GM18507 (cell line): ENCODE measurements around the gene TIMM21.

ENCODE experiments used
- DNase-seq: peaks from one replicate; pipeline ENCODE4 v3.0.0; 2011; ENCODE audit warnings: low read depth; ENCODE audit not compliant: insufficient read length; ENCODE audit errors: extremely low spot score
- FAIRE-seq: peaks from 2 replicates; lab custom pipeline; 2011; peaks lifted over from hg19 to GRCh38; lab: Jason Lieb, UNC

Gene TIMM21

DNA sequence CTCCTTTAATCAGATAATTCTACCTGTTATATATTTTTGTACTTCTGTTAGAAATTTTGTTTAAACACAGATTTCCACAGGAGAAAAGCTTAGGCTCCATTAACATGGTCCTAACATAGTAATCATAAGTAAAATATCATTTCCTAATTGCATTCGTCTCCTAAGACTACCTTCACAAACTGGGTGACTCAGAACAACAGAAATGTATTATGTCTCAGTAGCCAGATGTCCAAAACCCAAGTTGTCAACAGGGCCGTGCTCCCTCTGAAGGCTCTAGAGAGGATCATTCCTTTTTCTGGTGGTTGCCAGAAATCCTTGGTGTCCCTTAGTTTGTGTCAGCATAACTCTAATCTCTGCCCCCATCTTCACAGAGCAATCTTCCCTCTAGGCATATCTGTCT, 6.1 kb upstream of the TIMM21 start:
- FAIRE-seq (no peak), DNase-seq (no peak)

DNA sequence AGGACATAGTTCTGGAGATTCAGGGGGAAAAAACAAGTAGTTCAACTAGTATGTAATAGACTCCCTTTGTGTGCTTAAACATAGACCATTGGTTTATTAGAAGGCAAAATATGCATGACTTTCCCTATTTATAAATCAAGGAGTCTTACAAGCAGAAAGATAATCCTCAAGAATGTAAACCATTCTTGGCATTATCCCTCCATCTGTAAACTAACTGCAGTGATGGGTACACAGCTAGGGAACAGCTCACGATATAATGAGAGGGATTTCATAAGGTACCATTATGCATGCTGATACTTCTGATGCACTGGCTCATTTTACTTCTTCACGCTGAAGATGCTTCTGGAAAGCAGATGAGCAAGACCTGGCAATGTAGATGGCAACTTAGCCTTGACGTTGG, 1.6 kb upstream of the TIMM21 start:
- FAIRE-seq, result no peak
- DNase-seq, result no peak

DNA sequence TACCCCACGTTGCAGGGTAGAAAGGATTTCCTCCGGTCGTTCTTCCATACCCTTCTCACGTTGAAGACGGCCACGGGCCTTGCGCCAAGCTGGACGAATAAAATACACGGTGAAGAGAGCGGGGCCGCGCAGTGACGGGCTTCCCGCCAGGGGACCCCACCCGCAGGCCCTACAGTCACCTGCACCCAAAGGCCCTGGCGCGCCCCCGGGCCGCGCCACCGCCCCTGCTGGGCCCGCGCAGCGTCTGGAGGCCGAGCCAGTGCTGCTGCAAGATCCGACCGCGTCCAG, 888 bp upstream of the TIMM21 start:
- FAIRE-seq (no peak), DNase-seq (no peak)

DNA sequence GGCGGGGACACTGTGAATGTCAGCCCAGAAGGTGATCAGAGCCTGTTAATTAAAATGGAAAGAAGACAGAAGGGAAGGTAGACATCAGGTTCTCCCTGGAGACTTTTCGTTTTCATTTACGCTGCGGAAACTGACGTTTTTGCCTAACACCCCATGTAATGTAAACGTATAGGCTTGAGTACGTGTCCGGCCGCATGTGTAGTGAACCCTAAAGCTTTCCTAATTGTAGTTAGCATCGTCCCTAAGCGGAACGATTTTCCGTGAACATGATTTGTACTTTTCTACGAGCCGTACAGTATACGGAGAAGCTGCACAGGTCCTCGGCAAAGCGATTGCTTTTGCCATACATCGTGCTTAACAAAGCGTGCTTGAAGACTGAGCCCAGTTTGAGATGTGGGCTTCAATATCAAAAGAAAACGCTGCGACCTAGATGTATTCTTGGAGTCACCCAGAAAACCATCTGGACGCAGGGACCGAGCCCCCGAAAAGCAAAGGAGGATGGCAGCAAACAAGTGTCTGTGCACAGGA, 284 bp downstream of the TIMM21 start:
- no peak for FAIRE-seq
- no peak for DNase-seq

DNA sequence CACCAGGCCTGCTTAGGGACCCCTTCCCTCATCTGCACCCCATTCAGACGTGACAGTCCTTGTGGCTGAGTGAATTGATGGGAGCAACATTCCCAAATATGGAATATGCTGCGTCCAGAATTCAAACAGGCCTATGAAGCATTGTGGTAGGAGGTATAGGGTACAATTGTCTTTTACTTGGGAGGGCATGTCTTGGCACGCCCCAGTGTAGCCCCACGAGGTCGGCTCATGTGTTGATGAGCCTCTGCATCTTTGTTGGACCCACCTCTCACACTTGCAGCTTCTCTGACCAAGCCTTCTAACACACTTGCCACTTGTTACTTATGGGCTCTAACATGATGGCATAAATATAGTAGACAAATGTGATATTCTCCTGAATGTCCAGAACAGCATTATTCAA, 1.6 kb downstream of the TIMM21 start:
- FAIRE-seq, result no peak

DNA sequence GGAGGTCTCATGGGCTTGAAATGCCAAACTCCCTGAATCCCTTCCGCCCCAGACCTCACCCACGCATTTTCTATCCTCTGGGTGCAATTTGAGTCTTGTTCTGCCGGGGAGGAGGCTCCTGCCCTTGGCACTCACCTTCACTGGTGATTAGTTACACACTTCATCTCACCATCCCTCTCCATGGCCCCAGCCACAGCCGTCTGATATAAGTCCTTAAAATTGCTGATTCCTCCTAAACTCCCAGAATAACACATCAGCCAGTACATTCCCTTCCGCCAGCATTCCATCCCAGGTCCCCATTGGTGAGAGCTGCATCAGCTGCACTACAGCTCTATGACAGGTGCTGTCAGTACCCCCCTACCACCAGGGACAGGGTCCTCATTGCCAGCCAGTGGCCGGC, 3.9 kb downstream of the TIMM21 start:
- no peak for DNase-seq
- no peak for FAIRE-seq

More for the DNA sequence above, 1.6 kb downstream of the TIMM21 start:
- no peak for DNase-seq

DNA sequence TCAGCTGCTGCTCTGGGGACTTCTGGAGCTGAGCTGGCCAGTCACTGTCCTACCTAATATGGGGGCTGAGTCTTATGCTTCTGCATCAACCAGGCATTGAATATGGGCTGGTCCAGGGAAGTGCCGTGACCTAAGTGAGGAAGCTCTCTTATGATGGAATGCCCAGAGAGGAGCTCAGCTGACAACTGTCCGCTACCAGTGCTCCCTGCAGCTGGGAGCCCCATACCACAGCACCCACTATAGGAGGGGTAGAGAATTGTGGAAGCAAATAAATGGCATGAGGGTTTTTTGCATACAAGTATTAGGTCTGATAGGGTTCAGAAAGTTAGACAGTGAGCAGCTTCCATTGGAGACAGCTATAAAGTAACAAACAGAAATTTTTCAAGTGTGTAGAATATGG, 4.5 kb downstream of the TIMM21 start:
- FAIRE-seq (no peak), DNase-seq (no peak)

DNA sequence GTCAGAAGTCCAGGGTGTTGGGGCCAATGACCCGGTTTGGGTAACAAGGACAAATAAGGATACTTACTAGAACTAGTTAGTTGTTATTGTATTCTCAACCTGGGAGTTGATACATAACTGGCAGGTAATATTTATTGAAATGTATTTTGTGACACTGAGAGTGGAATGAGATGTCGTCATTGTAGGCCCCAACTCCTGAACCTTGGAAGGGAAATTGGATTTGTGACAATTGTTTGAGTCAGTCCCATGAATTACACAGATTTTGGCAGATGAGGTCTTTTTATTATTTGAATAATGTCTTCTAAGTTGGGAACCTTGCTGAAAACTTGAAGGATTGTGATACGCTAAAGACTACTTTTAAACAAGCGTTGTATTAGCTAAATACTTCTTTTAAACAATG, 5.1 kb downstream of the TIMM21 start:
- no peak for DNase-seq

DNA sequence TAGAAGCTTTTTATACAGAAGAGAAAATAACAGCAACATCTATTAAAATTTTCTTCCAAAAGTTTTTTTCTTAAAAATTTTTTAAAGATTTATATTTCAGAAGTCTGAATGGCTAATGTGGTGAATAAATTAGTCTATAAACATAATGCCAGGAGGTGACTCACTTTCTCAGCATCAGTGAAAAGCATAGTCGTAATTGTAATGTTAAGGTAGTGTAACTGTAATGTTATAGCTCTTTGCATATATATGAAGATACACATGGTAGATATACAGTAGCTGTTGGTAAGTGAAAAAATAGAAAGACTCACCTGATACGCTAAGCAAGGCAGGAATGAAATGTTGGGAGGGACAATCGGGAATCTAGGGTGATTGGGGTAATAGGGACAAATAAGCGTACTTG, 5.5 kb downstream of the TIMM21 start:
- no peak for FAIRE-seq
- DNase-seq, result no peak

More for the DNA sequence above, 5.1 kb downstream of the TIMM21 start:
- no peak for FAIRE-seq

DNA sequence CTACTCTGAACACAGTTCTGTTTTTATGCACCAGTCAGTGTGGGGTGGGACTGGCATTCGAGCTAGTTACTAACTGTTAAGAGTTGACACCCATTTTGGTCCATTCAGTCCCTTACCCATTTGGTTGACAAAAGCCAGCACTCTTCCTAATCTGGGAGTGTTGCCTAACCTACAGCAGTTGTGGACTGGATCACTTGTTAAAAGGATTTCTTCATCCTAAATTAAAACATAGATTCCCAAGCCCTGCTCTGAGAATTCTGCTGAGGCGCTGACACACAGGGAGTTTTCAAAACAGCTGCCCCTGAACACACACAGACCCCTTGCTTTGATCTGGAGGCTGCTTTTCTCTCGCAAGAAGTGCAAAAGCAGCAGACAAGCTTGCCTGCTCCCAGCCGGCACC, 6.4 kb downstream of the TIMM21 start:
- no peak for DNase-seq
- FAIRE-seq, result no peak

DNA sequence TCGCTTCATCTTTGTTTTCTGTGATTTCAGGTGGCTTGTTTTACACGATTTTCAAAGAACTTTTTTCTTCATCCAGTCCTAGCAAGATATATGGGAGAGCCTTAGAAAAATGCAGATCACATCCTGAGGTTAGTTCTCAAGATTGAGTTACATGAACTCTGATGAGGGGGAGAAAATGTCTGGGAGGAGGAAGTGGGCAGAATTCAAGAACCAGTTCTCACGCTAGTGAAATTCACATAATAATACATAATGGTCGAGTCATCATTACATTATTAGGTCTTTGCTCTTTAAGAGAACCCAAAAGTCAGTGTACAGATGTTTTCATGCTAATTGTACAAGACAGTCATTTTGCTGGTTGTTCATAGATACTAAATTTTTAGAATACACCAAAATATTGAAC, 7.0 kb downstream of the TIMM21 start:
- DNase-seq, result no peak
- FAIRE-seq, result no peak

DNA sequence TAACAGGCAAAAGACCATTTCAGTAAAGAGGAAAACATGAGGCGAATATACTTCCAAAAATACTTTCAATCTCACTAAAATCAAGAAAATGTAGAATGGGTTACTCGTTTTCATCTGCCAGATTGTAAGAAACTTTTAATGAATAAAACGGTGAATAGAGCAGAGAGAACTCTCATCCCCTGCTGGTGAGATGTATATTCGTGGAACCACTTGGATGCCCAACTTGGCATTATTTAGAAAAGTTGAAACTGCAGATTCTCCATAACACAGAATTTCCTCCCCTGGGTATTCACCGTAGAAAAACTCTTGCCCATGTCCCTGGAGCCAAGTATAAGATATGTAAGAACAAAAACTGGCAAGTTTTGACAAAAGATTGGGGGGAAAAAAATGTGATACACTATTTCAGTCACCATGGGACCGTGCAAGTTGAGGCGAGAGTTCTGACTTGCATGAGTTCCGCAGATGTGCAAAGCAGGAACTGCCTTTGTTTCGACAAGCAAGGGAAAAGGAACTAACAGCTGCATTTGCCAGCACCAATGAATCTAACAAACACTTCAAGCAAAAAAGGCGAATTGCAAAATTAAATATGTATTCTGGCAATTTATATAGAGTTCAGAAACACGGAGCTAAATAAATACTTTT, 14.8 kb downstream of the TIMM21 start:
- FAIRE-seq (no peak), DNase-seq (no peak)

DNA sequence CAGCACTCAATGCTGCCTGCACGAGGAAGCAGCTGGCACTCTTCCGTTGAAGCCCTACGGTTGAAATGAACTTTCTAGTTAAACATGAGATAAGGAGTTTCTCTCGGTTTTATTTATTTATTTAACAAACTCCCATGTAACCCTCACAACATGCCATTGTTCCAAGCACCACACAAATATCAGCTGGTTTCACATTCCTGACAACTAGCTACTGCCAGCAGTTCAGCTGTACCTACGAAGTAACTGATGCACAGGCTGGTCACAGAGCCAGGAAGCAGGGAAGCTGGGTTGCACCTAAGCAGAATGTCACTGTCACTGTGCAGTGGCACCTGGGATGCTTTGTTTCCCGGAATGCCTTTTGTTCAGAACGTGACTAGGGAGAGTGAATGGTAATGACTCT, 18.1 kb downstream of the TIMM21 start:
- no peak for DNase-seq

DNA sequence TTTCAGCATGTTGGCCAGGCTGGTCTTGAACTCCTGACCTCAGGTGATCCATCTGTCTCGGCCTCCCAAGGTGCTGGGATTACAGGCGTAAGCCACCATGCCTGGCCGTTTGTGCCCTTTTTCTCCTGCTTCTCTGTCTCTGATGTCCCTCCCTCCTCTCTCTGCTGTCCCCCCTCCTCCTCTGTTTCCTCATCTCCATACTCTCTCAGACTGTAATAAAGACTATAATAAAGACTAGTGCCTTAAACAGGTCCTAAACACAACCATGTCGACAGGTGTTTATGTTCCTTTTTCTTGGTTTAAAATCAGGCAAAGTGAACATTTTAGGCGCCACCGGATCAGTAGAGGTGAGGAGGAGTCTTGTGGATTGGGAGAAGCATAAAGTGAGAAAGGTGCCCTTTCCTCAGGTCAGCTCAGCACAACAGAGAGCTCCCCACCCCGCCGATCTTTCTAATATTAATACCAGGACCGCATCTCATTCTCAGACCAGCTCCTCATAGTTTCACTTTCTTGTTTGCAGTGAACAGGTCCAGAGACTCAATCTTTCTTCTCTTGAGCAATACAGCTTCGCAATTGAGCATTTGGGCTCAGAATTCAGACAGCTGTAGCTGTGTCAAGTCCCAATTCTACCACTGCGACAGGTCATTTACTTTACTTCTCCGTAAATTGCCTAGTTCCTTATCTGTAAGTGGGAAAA, 23.7 kb downstream of the TIMM21 start:
- DNase-seq (no peak), FAIRE-seq (peak; percentile 72)

More for the DNA sequence above, 18.1 kb downstream of the TIMM21 start:
- FAIRE-seq, result no peak

DNA sequence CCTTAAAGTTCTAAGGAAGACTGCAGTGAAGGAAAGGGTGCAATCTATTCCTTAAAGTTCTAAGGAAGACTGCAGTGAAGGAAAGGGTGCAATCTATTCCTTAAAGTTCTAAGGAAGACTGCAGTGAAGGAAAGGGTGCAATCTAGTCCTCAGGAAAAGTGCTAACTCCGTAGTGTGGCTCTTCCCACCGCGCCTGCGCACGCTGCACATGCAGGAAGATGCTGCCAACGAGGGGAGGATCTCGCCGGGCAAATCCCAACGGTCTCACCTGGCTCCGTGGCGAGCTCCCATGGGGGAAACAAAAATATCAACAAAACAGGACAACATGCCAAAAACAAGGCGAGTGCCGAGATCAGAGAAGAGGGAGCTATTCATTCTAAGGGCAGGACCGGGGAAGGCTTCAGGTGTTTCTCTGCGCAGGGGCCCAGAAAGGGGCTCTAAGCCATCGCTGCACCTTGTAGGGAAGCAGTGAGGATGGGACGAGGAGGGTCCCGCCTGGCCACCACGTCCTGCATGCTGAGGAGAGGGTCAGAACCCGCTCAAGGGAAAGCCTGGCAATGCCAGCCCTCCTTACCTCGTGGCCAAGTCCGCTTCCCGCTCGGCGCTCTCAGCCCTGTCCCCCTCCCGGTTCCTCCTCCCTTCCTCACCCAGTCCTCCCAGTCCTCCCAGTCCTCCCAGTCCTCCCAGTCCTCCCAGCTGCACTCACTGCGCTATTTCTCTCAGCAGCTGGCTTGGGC, 24.5 kb downstream of the TIMM21 start:
- DNase-seq (no peak), FAIRE-seq (no peak)

DNA sequence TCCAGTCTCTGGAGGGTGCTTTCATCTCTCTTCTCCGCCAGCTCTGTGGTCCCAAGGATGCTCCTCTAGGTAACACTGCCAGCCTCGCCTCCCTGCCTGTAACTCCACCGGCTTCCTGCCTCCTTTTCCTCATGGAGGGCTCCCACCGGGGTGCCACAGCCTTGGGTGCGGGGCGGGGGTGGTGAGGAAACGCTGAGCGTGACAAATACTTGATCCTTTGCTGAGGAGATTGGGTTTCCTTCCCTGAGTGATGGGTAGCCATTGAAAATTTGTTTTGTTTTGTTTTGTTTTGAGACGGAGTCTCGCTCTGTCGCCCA, 25.1 kb downstream of the TIMM21 start:
- FAIRE-seq, result no peak
- DNase-seq, result no peak

DNA sequence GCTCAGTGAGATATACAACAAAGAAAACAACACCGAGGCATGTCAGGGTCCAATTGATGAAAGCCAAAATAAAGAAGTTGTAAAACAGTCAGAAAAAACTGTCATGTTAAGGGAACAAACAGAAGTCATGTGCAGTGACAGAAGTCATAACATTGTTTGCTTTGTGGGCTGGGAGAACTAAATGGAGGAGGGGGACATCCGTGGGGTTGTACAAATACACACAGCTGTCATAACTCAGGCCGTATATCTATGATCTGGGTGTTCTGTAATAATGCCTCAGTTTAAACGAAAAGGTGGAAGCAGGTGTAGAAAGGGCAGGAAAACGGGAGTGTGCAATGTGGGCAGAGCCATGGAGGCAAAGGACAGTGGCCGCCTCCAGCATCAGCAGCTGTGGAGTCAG, 27.3 kb downstream of the TIMM21 start:
- FAIRE-seq, result no peak
- DNase-seq, result no peak

DNA sequence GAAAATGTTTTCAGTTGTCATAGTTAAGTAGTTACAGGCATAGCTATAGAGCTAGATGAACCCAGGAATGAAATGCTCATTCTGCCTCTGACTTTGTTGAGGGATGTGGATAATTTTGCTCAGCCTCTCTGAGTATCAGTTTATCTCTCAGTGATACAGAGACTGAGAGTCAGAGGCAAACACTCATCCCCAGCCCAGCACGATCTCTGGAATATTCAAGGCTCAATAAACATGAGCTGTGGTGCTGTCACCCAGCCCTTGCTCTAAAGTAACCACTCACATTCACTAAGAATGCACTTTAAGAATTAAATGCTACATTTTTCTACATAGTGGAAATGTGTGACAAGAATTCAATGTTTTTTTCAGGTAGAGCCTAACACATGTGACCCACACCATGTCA, 30.6 kb downstream of the TIMM21 start:
- FAIRE-seq, result no peak
- DNase-seq, result no peak

DNA sequence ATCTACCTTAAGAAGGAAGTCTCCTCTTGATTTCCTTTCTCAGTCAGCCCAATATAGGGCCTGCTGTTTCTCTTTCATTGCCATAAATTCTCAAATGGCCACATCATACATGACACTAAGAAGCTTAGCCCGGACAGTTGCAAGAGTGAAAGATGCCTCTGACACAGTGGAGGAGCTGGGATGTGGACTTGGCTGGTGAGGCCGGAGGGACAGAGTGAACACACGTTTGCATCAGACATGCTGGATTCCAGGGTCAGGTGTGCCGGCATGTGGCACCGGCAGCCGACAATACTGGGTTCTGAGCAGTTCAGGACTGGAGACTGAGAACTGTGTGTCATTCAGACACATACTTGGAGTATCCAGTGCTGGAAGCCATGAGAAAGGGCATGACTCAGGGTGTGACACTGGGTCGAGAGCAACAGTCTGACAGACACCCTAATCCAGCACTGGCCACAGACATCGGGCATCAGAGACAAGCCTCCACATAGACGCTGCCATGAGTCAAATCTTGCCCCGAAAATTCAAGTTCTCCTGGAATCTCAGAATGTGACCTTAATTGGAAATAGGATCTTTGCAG, 31.4 kb downstream of the TIMM21 start:
- FAIRE-seq, result no peak
- no peak for DNase-seq

DNA sequence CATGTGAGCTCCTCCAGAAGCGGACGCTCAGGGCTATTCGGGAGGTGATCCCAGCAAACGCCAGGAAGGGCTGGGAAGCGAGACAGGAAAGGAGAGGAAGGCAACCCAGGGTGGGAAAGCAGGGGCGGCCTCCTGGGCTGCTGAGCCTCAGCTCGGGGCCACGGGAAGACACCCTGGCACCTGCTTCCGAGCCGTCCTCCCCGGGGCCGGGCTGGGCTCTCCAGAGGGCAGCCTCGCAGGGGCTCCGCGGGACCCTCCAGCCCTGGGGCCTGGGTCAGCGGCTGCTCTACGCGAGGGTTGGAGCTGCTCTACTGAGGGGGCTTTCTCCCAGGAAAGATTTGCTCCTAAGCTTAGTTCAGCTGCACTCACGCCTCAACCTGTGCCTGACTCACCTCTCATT, 34.0 kb downstream of the TIMM21 start:
- DNase-seq, result no peak
- FAIRE-seq, result no peak

DNA sequence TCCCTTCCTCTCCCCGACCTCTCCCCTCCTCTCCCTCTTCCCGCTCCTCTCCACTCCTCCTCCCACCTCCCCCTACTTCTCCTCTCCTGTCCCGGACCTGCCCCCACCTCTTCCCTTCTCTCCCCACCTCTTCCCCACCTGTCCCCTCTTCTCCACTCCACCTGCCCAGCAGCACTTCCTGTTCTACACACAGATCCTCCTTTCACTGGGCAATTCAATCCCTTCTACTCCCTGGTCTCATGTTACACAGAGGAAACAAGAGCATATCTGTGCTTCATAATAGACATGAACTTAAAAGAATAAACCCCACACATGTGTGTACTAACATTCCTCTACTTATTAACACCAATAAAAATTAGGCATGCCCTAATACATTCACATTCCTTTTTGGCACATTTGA, 34.8 kb downstream of the TIMM21 start:
- DNase-seq (no peak), FAIRE-seq (no peak)
